ENCODE measurements around the gene EBF4.
"Not testable (repeated sequence)": the region's sequence is repeated elsewhere in the genome, so short reads cannot be mapped to it uniquely, and the experiment has no call there.

The EBF4 gene

DNA sequence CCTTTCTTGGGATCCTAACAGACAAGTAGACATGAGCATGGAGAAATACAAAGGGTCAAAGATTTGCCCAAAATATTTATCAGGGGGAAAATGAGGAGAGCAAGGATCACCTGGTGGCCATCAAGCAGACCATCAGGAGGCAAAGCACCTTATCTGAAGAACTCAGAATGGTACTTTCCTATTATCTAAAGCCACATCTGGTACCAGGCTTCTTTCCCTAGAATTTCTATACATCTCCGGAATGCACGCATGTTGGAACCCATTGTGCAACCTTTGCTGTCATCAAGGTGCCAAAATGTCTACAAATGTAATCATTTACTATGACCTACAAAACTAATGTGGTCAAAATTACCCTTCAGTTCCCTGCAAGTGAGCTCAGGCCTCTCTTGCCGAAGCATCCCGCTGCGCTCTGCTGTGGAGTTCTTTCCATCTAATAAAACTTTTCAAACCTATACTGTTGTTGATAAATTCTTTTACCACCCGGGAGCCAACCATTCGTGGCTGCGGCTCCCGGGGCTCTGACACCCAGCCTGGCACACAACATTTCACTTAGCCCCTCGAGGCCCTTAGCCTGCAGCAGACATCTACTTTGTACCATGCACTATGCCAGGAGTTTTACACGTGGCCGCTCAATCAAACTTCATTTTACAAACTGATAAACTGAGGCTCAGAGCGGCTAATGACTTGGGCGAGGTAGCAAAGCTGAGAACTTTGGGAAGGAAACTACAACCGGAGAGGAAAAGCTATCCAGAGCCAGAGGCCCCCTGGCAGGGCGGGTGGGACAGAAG, 111.7 kb downstream of the EBF4 start:
- Histone ChIP-seq H3K4me3 (ENCODE audit: low read depth in 1 of 2, low read length in 1 of 2) (no peak overlapping the region), H3K27me3 (peaks cover 98% of the 10 kb centered on the region), H3K36me3 (no peaks in the 10 kb centered on the region), H3K4me1 (ENCODE audit: control insufficient read depth in 1 of 2, insufficient read depth in 1 of 2, low read depth in 1 of 2, low read length in 1 of 2) (peaks cover 19 to 20% of the 10 kb centered on the region in 2 experiments), H3K9me3 (no peaks in the 10 kb centered on the region), H3K27ac (no peak overlapping the region)
- TF ChIP-seq, protein P1, sequence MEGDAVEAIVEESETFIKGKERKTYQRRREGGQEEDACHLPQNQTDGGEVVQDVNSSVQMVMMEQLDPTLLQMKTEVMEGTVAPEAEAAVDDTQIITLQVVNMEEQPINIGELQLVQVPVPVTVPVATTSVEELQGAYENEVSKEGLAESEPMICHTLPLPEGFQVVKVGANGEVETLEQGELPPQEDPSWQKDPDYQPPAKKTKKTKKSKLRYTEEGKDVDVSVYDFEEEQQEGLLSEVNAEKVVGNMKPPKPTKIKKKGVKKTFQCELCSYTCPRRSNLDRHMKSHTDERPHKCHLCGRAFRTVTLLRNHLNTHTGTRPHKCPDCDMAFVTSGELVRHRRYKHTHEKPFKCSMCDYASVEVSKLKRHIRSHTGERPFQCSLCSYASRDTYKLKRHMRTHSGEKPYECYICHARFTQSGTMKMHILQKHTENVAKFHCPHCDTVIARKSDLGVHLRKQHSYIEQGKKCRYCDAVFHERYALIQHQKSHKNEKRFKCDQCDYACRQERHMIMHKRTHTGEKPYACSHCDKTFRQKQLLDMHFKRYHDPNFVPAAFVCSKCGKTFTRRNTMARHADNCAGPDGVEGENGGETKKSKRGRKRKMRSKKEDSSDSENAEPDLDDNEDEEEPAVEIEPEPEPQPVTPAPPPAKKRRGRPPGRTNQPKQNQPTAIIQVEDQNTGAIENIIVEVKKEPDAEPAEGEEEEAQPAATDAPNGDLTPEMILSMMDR (IDR thresholded peaks at IDR 0.05) = no peak

DNA sequence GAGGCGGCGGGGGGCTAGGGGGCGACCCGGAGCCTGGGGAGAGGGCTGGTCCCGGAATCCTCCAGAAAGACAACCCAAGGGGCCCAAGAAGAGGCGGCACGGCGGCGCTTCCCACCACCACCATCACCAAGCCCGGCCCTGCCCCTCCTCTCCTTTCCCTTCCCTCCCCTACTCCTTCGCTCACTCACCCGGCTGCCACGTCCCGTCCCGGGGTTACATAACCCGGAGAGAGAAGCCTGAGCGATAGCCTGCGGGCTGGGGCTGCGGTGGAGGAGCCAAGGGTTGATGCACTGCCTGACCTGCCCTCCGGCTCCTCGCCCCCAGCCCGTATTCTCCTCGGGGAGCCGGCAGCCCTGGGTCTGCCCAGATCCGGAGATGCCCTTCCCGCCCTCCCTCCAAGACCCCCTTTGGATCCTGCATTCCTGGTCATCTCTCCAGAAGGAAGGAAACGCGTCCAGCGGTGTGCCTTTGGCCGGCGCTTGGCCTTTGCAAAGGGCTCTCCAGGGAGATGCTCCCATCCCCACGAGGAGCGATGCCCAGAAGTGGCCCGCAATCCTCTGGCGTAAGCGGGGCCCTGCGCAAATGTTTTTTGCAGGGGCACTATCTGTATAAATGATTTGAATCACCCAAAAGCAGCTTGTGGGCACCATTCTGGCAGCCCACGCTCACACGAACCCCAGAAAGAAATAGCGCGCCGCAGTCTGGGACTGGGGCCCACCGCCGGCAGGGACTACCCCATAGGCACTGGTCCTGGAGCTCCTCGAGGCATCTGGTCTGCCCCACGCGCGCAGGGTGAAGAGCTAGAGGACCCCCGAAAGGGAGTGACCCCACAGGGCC, 112.5 kb downstream of the EBF4 start:
- TF ChIP-seq, protein P1 (IDR thresholded peaks at IDR 0.05) = no peak
- no peaks in the 10 kb centered on the region for H3K9me3 ChIP-seq
- H3K27me3 ChIP-seq = peaks cover 96% of the 10 kb centered on the region
- no peaks in the 10 kb centered on the region for H3K36me3 ChIP-seq
- peaks cover 11 to 13% of the 10 kb centered on the region in 2 experiments for H3K4me1 ChIP-seq (ENCODE audit: control insufficient read depth in 1 of 2, insufficient read depth in 1 of 2, low read depth in 1 of 2, low read length in 1 of 2)
- H3K27ac ChIP-seq = no peak overlapping the region
- no peak overlapping the region for H3K4me3 ChIP-seq (ENCODE audit: low read depth in 1 of 2, low read length in 1 of 2)

DNA sequence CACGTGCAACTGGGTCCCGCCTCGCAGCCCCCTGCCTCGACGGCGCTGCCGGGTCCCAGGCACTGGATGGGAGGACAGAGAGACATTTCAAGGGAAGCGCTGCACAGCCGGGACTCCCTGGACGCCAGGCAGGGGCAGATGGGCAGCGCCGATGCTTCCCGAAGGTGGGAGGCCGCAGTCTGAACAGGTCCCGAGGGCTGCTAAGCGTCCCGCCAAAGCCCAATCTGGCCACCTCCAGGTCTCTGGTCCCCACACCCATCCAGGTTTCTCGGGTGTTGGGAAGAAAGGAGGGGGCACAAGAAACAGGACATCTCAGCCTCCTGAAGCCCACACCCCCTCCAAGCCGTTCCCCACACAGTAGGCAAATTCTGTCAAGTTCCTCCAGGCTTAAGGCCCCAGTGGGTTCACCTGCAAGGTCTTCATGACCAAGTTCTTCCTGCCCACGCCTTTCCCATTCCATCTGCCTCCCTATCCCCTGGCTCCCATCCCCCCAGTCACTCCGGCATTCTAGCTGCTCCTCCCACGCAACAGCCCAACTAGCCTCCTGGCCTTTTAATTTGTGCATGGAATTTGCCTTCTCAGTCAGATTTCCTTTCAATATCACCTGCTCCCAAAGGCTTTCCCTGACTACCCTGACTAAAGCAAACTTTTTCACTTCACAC, 113.2 kb downstream of the EBF4 start:
- H3K4me1 ChIP-seq (ENCODE audit: control insufficient read depth in 1 of 2, insufficient read depth in 1 of 2, low read depth in 1 of 2, low read length in 1 of 2) = peaks cover 5% of the 10 kb centered on the region in 2 experiments
- TF ChIP-seq, protein P1 (IDR thresholded peaks at IDR 0.05) = no peak
- H3K9me3 ChIP-seq = no peaks in the 10 kb centered on the region
- no peak overlapping the region for H3K4me3 ChIP-seq (ENCODE audit: low read depth in 1 of 2, low read length in 1 of 2)
- peaks cover 88% of the 10 kb centered on the region for H3K27me3 ChIP-seq
- no peak overlapping the region for H3K27ac ChIP-seq
- H3K36me3 ChIP-seq = no peaks in the 10 kb centered on the region

DNA sequence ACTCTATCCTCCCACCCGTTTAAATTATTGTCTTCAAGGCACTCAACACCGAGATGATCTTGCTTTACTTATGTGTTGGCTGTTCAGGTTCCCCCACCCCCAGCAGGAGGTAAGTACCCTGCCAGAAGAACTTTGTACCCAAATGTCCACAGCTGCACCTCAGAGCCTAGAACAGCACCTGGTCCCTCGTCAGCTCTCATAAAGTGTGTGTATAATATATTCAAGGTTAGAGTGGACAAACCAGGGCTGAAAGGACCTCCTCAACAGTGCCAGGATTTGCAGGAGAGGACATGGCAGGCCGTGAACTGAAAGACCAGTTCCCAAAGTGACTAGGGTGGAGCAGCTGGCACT, 113.7 kb downstream of the EBF4 start:
- Histone ChIP-seq H3K4me3 (ENCODE audit: low read depth in 1 of 2, low read length in 1 of 2) (no peak overlapping the region), H3K27me3 (peaks cover 83% of the 10 kb centered on the region), H3K4me1 (ENCODE audit: control insufficient read depth in 1 of 2, insufficient read depth in 1 of 2, low read depth in 1 of 2, low read length in 1 of 2) (peaks cover under 1% of the 10 kb centered on the region in 2 experiments), H3K9me3 (no peaks in the 10 kb centered on the region), H3K36me3 (no peaks in the 10 kb centered on the region), H3K27ac (no peak overlapping the region)
- TF ChIP-seq, protein P1 (IDR thresholded peaks at IDR 0.05) = no peak

DNA sequence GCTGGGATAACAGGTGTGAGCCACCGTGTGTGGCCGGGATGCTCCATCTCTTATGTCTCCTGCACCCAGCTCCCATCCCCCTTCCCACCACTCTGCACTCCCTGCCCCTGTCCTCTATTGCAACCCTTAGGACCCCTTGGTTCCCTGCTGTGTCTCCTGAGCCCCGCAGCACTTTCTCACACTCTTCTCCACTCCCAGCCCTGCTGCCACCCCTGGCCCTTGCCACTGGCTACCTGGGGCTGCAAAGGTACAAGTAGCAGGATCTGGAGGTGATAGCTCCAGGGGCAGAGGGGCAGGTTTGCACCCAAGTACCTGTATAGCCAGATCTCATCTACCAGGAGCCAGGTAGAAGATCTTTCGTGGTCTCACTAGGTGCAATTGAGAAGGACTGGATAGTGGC, 114.4 kb downstream of the EBF4 start:
- H3K27me3 ChIP-seq = peaks cover 82% of the 10 kb centered on the region
- H3K4me1 ChIP-seq (ENCODE audit: control insufficient read depth in 1 of 2, insufficient read depth in 1 of 2, low read depth in 1 of 2, low read length in 1 of 2) = no peaks in the 10 kb centered on the region
- H3K4me3 ChIP-seq (ENCODE audit: low read depth in 1 of 2, low read length in 1 of 2) = no peak overlapping the region
- H3K27ac ChIP-seq = no peak overlapping the region
- no peaks in the 10 kb centered on the region for H3K36me3 ChIP-seq
- TF ChIP-seq, protein P1 (IDR thresholded peaks at IDR 0.05) = no peak
- H3K9me3 ChIP-seq = no peaks in the 10 kb centered on the region

DNA sequence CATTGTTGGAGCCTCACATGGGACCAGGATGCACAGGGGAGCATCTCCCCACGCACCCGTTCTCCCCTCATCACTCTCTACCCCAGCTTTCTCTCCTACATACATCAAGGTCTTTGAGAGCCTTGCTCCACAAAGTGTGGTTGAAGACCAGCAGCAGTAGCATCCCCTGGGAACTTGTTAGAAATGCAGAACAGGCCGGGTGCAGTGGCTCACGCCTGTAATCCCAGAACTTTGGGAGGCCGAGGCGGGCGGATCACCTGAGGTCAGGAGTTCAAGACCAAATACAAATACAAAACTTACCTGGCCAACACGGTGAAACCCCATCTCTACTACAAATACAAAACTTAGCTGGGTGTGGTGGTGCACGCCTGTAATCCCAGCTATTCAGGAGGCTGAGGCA, 115.3 kb downstream of the EBF4 start:
- not testable (repeated sequence) for H3K27ac ChIP-seq; H3K36me3 ChIP-seq; H3K9me3 ChIP-seq; H3K4me3 ChIP-seq (ENCODE audit: low read depth in 1 of 2, low read length in 1 of 2); H3K4me1 ChIP-seq (ENCODE audit: control insufficient read depth in 1 of 2, insufficient read depth in 1 of 2, low read depth in 1 of 2, low read length in 1 of 2)
- peaks cover 80% of the 10 kb centered on the region for H3K27me3 ChIP-seq
